Thyroid gland (tissue), 4 donors: ENCODE results near the gene GSN. TPM values are rescaled to one million over a fixed set of nuclear protein-coding genes. Genes with fewer than 3 reads are reported as not detected.

Experiments used
- DNase-seq, 2 donors: peaks; one replicate each; pipeline ENCODE4 v3.0.0-alpha.2; 2019
- H3K27ac ChIP-seq, 3 donors: fragments of 200-600 bp; sonication (generic); 1 replicate in 2 of 3; 2 replicates in 1 of 3; pipeline ENCODE4 v1.5.1; 2016 to 2019; ENCODE audit warnings: mild to moderate bottlenecking in 1 of 3, moderate library complexity in 1 of 3
- H3K27me3 ChIP-seq: fragments of 200-600 bp; sonication (generic); one replicate; pipeline ENCODE4 v1.5.1; 2019
- H3K36me3 ChIP-seq, 2 donors: fragments of 200-600 bp; sonication (generic); one replicate each; pipeline ENCODE4 v1.5.1; 2016 to 2019
- H3K4me1 ChIP-seq, 2 donors: fragments of 200-600 bp; sonication (generic); one replicate each; pipeline ENCODE4 v1.5.1; 2017 to 2019
- H3K4me3 ChIP-seq, 3 donors: fragments of 200-600 bp; sonication (generic); replicated peaks in 1 of 3; 1 replicate in 2 of 3; 2 replicates in 1 of 3; pipeline ENCODE4 v1.5.1; 2016; ENCODE audit warnings: mild to moderate bottlenecking in 1 of 3
- H3K9me3 ChIP-seq: fragments of 200-600 bp; sonication (generic); one replicate; pipeline ENCODE4 v1.5.1; 2017
- CTCF ChIP-seq, 6 experiments: fragments of 200-600 bp in 3 of 6; fragments of 450-650 bp in 3 of 6; sonication (generic) in 3 of 6; IDR thresholded peaks; one replicate each; pipeline ENCODE4 v1.5.1; 2016 to 2019; ENCODE audit warnings: antibody characterized with exemption in 6 of 6, mild to moderate bottlenecking in 2 of 6, inconsistent platforms in 1 of 6, moderate library complexity in 1 of 6
- POLR2A ChIP-seq, 2 donors: fragments of 450-650 bp; IDR thresholded peaks; one replicate each; pipeline ENCODE4 v1.6.1; 2017; ENCODE audit warnings: antibody characterized with exemption in 2 of 2, mild to moderate bottlenecking in 2 of 2, moderate library complexity in 1 of 2
- WGBS, 2 donors: methylation state at CpG; one replicate each; pipeline ENCODE4 v1.1.5; 2017; 5-methylcytosine and 5-hydroxymethylcytosine counted together
- intact Hi-C: fragments of 100-400 bp; cut with DNase I; formaldehyde crosslinking; loops from one replicate; pipeline ENCODE4 v1.15.1; 2023
- total RNA-seq, 4 donors: library from RNA; depleted of rRNA; stranded (reverse); fragments of >200 nt; gene quantifications; one replicate each; pipeline ENCODE4 v1.2.3, GENCODE V29; 2016

Gene GSN
- total RNA-seq, 4 donors from 2014 or later, result 1,151 to 1,624 (median 1,443) TPM

GRCh38 chr9:121299467-121300282 is 31.7 kb downstream of the GSN start:
- H3K27ac ChIP-seq, result peak overlapping the region; percentile 85 to 98 (median 94)
- peaks cover 13 to 26% of the 10 kb centered on the region in 2 donors for H3K36me3 ChIP-seq
- WGBS, 2 donors, result 2 to 3% methylated on average over 17 to 24 of the region's 74 CpGs
- peaks cover 20 to 64% of the 10 kb centered on the region in 2 donors for H3K4me1 ChIP-seq
- DNase-seq, result peak; percentile 63
- peak overlapping the region; percentile 22 to 40 (median 32) for H3K4me3 ChIP-seq
- no peaks in the 10 kb centered on the region for H3K9me3 ChIP-seq
- intact Hi-C loops, result no loop called here
- no peak for TF ChIP-seq CTCF (IDR thresholded peaks at IDR 0.05)
- peak in 1 of 2 donors; percentile 83 for TF ChIP-seq POLR2A (IDR thresholded peaks at IDR 0.05)
- H3K27me3 ChIP-seq, result no peaks in the 10 kb centered on the region

DNA sequence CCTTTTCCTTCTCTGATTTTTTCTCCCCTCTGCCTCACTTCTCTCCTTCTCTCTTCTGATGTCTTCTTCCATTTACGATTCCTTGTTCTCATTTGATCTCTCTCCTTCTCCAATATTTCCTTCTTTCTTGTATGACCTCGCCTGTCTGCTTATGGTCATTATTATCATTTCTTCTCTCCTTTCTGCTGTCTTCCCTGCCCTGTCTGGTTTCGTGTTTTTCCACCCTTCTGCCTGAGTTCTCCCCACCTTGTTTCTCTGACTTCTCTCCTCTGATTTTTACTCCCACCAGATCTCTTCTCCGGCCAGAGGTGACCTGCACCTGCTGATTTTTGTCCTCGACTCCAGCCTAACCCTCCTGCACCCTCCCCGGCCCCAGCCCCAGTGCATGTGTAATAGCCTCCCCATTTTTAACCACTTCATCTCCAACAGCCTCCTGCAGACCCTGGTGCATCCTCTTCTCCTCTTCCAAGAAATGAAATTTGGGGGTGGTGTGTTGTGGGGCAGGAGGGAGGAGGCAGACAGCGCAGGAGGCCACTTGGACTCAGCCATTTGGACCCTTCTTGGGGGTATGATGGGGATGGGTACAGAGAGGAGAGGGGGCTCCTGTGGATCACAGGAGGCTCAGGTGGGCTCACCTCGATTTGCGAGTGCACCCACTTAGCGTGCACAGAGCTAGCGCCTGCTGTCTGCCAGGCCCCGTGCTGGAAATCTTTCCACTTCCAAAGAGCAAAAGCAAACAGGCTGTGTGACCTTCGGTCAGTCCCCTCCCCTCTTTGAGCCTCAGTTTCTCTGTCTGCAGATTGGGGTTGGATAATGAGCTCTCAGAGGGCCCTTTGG is 32.5 kb downstream of the GSN start:
- no peak for DNase-seq
- H3K27me3 ChIP-seq, result no peaks in the 10 kb centered on the region
- peak overlapping the region; percentile 15 to 32 (median 22) for H3K4me3 ChIP-seq
- peaks cover 12 to 59% of the 10 kb centered on the region in 2 donors for H3K4me1 ChIP-seq
- TF ChIP-seq POLR2A (IDR thresholded peaks at IDR 0.05), result no peak
- no peaks in the 10 kb centered on the region for H3K9me3 ChIP-seq
- 44 to 56% methylated on average over 13 of the region's 13 CpGs for WGBS, 2 donors
- intact Hi-C loops, result no loop called here
- peak overlapping the region; percentile 85 to 98 (median 94) for H3K27ac ChIP-seq
- peaks cover 21 to 34% of the 10 kb centered on the region in 2 donors for H3K36me3 ChIP-seq

DNA sequence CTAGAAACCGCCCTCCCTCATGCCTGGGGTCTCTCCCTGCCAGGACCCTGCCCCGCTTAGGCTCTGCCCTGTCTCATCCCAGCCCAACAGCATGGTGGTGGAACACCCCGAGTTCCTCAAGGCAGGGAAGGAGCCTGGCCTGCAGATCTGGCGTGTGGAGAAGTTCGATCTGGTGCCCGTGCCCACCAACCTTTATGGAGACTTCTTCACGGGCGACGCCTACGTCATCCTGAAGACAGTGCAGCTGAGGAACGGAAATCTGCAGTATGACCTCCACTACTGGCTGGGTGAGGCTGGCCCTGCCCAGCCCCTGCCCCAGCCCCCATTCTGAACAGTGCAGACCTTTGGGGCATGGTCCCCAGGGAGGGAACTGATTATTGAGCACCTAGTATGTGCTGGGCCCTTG is 33.9 kb downstream of the GSN start:
- WGBS, 2 donors, result 81 to 95% methylated on average over 2 to 3 of the region's 11 CpGs
- Histone ChIP-seq H3K4me1 (peaks cover 4 to 52% of the 10 kb centered on the region in 2 donors), H3K27me3 (no peaks in the 10 kb centered on the region), H3K36me3 (peaks cover 21 to 37% of the 10 kb centered on the region in 2 donors), H3K9me3 (no peaks in the 10 kb centered on the region), H3K27ac (peak overlapping the region; percentile 61 to 98 (median 94)), H3K4me3 (peak overlapping the region in 1 of 3 donors; percentile 18)
- DNase-seq, result no peak
- no peak for TF ChIP-seq CTCF (IDR thresholded peaks at IDR 0.05)
- TF ChIP-seq POLR2A (IDR thresholded peaks at IDR 0.05), result no peak
- intact Hi-C loops, result no loop called here

DNA sequence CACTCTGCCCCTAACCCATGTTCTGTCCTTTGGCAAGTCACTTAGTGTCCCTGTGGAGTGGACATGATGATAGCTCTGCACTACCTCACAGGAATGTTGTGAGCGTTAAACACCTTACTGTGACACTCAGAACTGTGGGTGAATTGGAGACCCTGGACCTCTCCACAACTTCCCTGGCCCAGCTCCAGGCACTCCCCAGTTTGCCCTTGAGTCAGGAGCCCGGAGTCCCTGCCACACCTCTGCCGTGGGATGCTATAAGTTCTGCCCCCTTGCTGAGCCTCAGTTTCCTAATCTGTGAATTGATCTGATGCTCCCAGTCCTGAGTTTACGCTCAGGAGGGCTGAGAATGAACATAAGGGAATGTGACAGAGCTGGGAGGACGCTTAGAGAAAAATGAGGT is 34.4 kb downstream of the GSN start:
- DNase-seq, result no peak
- no peaks in the 10 kb centered on the region for H3K9me3 ChIP-seq
- H3K36me3 ChIP-seq, result peaks cover 21 to 38% of the 10 kb centered on the region in 2 donors
- no peaks in the 10 kb centered on the region for H3K27me3 ChIP-seq
- peak overlapping the region in 1 of 3 donors; percentile 18 for H3K4me3 ChIP-seq
- peak overlapping the region; percentile 61 to 98 (median 94) for H3K27ac ChIP-seq
- no peak for TF ChIP-seq CTCF (IDR thresholded peaks at IDR 0.05)
- no peak for TF ChIP-seq POLR2A (IDR thresholded peaks at IDR 0.05)
- intact Hi-C loops, result no loop called here
- H3K4me1 ChIP-seq, result peaks cover 4 to 49% of the 10 kb centered on the region in 2 donors
- WGBS, 2 donors, result 87 to 90% methylated on average over 5 of the region's 5 CpGs

DNA sequence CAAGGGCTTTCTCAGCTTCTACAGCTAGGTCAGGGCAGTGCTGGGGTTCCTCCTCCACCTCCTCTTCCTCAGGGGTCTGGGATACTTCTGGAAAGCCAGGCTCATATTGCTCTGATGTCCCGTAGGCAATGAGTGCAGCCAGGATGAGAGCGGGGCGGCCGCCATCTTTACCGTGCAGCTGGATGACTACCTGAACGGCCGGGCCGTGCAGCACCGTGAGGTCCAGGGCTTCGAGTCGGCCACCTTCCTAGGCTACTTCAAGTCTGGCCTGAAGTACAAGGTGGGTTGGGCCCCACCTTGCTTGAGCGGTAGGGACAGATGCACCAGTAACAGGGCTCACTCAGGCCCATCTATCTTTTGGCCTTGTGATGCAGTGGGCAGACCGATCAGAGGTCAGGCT is 34.8 kb downstream of the GSN start:
- no peaks in the 10 kb centered on the region for H3K9me3 ChIP-seq
- intact Hi-C loops, result no loop called here
- no peak for TF ChIP-seq POLR2A (IDR thresholded peaks at IDR 0.05)
- no peak for TF ChIP-seq CTCF (IDR thresholded peaks at IDR 0.05)
- H3K4me3 ChIP-seq, result no peak overlapping the region
- DNase-seq, result peak in 1 of 2 donors; percentile 1
- no peaks in the 10 kb centered on the region for H3K27me3 ChIP-seq
- peak overlapping the region; percentile 61 to 98 (median 94) for H3K27ac ChIP-seq
- 76 to 93% methylated on average over 9 to 13 of the region's 13 CpGs for WGBS, 2 donors
- H3K4me1 ChIP-seq, result peaks cover 2 to 45% of the 10 kb centered on the region in 2 donors
- peaks cover 21 to 43% of the 10 kb centered on the region in 2 donors for H3K36me3 ChIP-seq
